KOPT-K1 (cell line): ENCODE measurements around the gene TMED5.

ENCODE experiments used
- H3K27ac ChIP-seq: fragments of 200-600 bp; sonication (generic); 2 replicates; pipeline ENCODE4 v1.5.1; 2016; ENCODE audit warnings: antibody characterized with exemption, mild to moderate bottlenecking, low read depth, low read length; ENCODE audit not compliant: poor library complexity, severe bottlenecking
- H3K36me3 ChIP-seq: fragments of 200-600 bp; sonication (generic); 2 replicates; pipeline ENCODE4 v1.5.1; 2017; ENCODE audit warnings: antibody characterized with exemption, mild to moderate bottlenecking, low read length, moderate library complexity; ENCODE audit not compliant: insufficient read depth
- H3K9me3 ChIP-seq: fragments of 200-600 bp; sonication (generic); 2 replicates; pipeline ENCODE4 v1.5.1; 2017; ENCODE audit warnings: antibody characterized with exemption, low read length, mild to moderate bottlenecking; ENCODE audit not compliant: insufficient read depth, poor library complexity, severe bottlenecking

The TMED5 gene

GRCh38 chr1:93154898-93155297, 25.3 kb downstream of the TMED5 start:
- peaks cover 99% of the 10 kb centered on the region for H3K36me3 ChIP-seq
- H3K27ac ChIP-seq: no peak overlapping the region
- H3K9me3 ChIP-seq: no peaks in the 10 kb centered on the region

GRCh38 chr1:93152835-93153234, 27.4 kb downstream of the TMED5 start:
- Histone ChIP-seq H3K27ac (no peak overlapping the region), H3K36me3 (peaks cover 99% of the 10 kb centered on the region), H3K9me3 (no peaks in the 10 kb centered on the region)

GRCh38 chr1:93151474-93151873, 28.7 kb downstream of the TMED5 start:
- Histone ChIP-seq H3K36me3 (peaks cover 99% of the 10 kb centered on the region), H3K9me3 (no peaks in the 10 kb centered on the region), H3K27ac (no peak overlapping the region)

- Histone ChIP-seq H3K27ac (no peak overlapping the region), H3K36me3 (peaks cover 91% of the 10 kb centered on the region), H3K9me3 (no peaks in the 10 kb centered on the region)
These were observed 29.5 kb downstream of the TMED5 start for GRCh38 chr1:93150729-93151128.

GRCh38 chr1:93148001-93148400, 32.2 kb downstream of the TMED5 start:
- Histone ChIP-seq H3K36me3 (peaks cover 69% of the 10 kb centered on the region), H3K9me3 (no peaks in the 10 kb centered on the region), H3K27ac (no peak overlapping the region)

GRCh38 chr1:93143769-93144168, 36.4 kb downstream of the TMED5 start:
- no peak overlapping the region for H3K27ac ChIP-seq
- H3K36me3 ChIP-seq: peaks cover 66% of the 10 kb centered on the region
- no peaks in the 10 kb centered on the region for H3K9me3 ChIP-seq

GRCh38 chr1:93143136-93143535, 37.1 kb downstream of the TMED5 start:
- H3K9me3 ChIP-seq: no peaks in the 10 kb centered on the region
- H3K36me3 ChIP-seq: peaks cover 66% of the 10 kb centered on the region
- H3K27ac ChIP-seq: no peak overlapping the region

GRCh38 chr1:93142161-93142560, 38.1 kb downstream of the TMED5 start:
- no peak overlapping the region for H3K27ac ChIP-seq
- H3K9me3 ChIP-seq: no peaks in the 10 kb centered on the region
- peaks cover 66% of the 10 kb centered on the region for H3K36me3 ChIP-seq

- no peak overlapping the region for H3K27ac ChIP-seq
- peaks cover 81% of the 10 kb centered on the region for H3K36me3 ChIP-seq
- H3K9me3 ChIP-seq: no peaks in the 10 kb centered on the region
These were observed 40.1 kb downstream of the TMED5 start for GRCh38 chr1:93140106-93140505.

- H3K27ac ChIP-seq: no peak overlapping the region
- H3K36me3 ChIP-seq: peaks cover 98% of the 10 kb centered on the region
- no peaks in the 10 kb centered on the region for H3K9me3 ChIP-seq
These were observed 42.5 kb downstream of the TMED5 start for GRCh38 chr1:93137604-93138292.

GRCh38 chr1:93136445-93136844, 43.8 kb downstream of the TMED5 start:
- Histone ChIP-seq H3K36me3 (peaks cover 99% of the 10 kb centered on the region), H3K27ac (no peak overlapping the region), H3K9me3 (no peaks in the 10 kb centered on the region)

GRCh38 chr1:93132638-93133037, 47.6 kb downstream of the TMED5 start:
- no peaks in the 10 kb centered on the region for H3K9me3 ChIP-seq
- no peak overlapping the region for H3K27ac ChIP-seq
- peaks cover 99% of the 10 kb centered on the region for H3K36me3 ChIP-seq

GRCh38 chr1:93129507-93130099, 50.6 kb downstream of the TMED5 start:
- Histone ChIP-seq H3K27ac (no peak overlapping the region), H3K36me3 (peaks cover 99% of the 10 kb centered on the region), H3K9me3 (no peaks in the 10 kb centered on the region)

- Histone ChIP-seq H3K36me3 (peaks cover 97% of the 10 kb centered on the region), H3K27ac (no peak overlapping the region), H3K9me3 (no peaks in the 10 kb centered on the region)
These were observed 55.5 kb downstream of the TMED5 start for GRCh38 chr1:93124556-93125355.

GRCh38 chr1:93123201-93123783, 56.9 kb downstream of the TMED5 start:
- H3K9me3 ChIP-seq: no peaks in the 10 kb centered on the region
- H3K36me3 ChIP-seq: peaks cover 97% of the 10 kb centered on the region
- H3K27ac ChIP-seq: no peak overlapping the region
